GM19452 (cell line): ENCODE results near the gene ACAP1.
A peak's percentile ranks its signal among the peaks of the same experiment; 100 is the strongest.

Experiments
- ATAC-seq: cut with Tn5 transposase; IDR thresholded peaks from one replicate; pipeline ENCODE4 v1.9.1; 2021; ENCODE audit not compliant: unreplicated experiment

The ACAP1 gene

DNA sequence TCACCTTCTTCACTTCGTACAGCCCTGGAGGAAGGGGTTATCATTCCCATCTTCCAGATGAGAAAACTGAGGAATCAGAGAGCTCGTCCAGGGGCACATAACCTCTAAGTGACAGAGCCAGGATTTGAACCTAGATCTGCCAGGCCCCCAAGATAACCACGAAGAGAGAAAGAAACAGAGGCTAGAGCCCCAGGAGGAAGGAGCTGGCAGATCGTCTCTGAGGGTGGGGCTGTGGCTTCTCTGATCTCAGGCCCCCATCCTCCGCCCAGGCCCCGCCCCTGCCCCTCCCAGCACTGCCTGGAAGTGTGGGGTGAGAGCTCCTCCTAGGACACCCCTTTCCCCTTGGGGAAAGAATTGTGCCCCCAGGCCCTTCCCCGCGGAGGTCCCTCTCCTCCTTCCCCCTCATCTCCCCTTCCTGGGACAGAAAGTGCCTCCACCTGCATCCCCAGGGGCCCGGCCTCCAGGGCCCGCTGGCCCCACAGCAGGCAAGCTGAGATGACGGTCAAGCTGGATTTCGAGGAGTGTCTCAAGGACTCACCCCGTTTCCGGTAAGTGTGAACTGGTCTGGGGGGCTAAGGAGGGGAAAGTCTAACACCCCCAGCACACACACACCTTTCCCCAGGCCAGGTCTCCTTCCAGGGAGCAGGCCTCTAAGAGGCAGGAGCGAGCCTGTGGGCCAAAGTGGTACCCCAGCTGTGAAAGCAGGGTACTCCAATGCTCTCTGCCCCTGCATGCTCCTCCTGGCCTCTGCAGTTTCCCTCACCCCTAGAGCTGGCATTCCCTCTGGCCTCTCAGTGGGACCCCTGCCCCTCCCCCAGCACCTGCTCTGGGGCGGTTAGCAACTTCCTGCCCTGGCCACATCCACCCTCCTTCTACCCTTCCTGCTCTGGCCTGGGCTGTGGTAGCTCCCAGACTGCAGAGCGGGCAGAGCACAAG lies at the start of gene ACAP1:
Gene ACAP1, plus strand, starts transcription at position 290 of the 936 bp plus-strand sequence. Its CDS starts 206 bp downstream, at position 496.
- ATAC-seq: peak; percentile 57

- ATAC-seq: no peak
These were observed 46.9 kb upstream of the ACAP1 start for GRCh38 chr17:7289256-7290032.

DNA sequence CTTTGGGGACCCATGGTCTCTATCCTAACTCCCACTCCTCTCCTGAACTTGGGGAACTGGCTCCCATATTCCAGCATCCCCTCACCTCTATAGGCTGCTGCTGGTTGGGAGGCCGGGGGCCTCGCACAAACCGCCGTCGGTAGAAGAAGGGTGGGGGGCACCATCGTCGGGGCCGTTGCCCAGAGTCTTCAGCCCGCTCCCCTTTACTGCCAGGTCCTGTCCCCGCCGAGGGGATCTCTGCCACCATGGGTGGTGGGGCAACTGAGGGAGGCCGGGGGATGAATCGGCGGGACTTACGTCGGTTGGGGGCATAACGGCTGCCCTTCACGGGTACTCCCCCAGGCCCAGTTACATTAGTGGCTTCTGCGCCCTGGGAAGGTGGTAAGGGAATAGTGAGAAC lies 46.2 kb upstream of the ACAP1 start:
- ATAC-seq: no peak

DNA sequence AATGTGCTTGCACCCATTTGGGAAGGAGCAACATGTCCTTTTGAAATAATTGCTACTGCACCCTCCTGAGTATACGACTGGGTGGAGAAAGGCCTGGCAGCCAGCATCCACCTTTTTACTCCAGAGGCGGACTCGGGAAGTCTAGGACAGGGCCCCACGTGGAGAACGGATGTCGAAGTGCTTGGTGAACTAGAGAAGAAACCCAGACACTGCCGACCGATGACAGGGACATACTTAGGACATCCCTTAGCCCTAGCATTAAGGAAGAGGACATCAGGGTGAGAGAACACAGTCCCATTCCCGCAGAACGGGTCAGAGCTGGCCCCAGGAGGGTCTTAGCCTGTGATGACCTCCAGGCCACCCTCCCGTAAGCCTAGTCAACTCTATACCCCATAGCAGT lies 45.6 kb upstream of the ACAP1 start:
- no peak for ATAC-seq

GRCh38 chr17:7292194-7292593 lies 44.1 kb upstream of the ACAP1 start:
- ATAC-seq: no peak

DNA sequence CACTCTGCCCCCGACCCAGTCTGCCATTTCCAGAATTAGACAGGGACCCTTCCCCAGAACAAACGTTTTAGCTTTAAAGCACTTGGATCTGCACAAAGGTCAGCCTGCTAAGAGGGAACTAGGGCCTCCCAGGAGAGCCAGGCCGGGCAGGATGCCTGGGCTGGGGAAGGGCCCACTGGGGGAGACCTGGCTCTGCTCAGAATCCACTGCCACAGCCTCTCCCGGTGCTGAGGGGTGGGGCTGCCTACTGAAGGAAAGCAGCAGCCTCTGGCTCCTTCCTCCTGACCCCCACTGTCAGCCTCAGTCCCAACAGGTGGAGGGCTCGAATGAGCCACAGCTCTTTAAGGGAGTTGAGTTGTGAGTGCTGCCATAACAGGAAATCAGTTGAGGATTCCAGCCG lies 43.6 kb upstream of the ACAP1 start:
- no peak for ATAC-seq

- no peak for ATAC-seq
These were observed 43.2 kb upstream of the ACAP1 start for GRCh38 chr17:7293159-7293558.

- ATAC-seq: no peak
These were observed 42.3 kb upstream of the ACAP1 start for GRCh38 chr17:7293816-7294613.

DNA sequence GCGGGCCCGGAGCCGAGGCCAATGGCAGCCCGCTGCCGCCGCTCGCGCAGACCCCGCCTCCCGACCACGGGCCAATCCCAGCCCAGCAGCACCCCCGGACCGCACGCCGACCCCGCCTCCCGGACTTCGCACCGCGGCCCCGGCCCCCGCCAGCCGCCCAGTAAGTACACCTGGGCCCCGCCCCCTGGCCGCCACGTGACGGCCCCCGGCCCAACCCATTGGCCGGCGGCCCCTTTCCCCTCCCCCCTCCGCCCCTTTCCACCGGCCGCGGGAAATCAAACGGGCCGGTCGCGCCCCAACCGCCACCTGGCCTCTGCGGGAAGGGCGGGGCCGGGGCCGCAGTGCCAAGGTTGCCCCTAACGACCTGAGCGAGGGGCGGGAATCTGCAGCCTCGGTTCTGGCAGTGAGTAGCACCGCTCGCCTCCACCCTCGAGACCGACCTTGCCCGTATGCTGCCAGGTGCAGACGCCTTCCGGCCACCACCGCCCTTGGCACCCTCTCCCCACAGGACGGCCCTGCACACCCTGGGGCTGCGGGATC lies 41.6 kb upstream of the ACAP1 start, which contains the start of gene YBX2:
Gene YBX2, minus strand, starts transcription at position 26 of the 540 bp plus-strand sequence. CDS start 139 bp downstream, outside the sequence.
- no peak for ATAC-seq

DNA sequence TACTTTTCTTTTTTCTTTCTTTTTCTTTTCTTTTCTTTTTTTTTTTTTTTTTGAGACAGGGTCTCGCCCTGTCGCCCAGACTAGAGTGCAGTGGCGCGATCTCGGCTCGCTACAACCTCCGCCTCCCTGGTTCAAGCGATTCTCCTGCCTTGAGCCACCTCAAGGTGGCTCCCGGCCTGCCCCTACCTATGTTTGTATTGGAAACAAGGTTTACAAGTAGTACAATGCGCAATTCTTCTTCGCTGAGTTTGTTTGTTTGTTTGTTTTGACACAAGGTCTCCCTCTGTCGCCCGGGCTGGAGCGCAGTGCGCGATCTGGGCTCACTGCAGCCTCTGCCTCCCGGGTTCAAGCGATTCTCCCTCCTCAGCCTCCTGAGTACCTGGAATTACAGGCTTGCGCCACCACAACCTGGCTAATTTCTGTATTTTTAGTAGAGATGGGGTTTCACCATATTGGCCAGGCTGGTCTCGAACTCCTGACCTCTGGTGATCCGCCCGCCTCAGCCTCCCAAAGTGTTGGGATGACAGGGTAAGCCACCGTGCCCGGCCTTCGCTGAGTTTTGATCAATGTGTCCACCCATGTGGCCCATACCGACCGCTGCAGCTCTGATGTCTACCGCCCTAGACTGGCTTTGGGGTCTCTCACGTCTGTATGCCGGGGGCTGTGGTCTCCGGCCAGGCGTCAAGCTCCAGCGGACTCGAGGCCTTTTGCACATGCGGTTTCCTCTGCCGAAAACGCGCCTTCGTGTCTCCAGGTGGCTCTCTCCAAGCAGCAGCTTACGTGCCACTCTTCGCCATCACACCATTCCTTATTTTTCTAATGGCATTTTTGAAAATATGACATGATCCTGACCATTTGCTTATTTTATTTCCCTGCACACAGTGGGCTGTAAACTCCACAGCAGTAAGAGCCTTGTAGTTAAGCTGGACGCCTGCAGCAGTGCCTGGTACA lies 40.8 kb upstream of the ACAP1 start:
- no peak for ATAC-seq

DNA sequence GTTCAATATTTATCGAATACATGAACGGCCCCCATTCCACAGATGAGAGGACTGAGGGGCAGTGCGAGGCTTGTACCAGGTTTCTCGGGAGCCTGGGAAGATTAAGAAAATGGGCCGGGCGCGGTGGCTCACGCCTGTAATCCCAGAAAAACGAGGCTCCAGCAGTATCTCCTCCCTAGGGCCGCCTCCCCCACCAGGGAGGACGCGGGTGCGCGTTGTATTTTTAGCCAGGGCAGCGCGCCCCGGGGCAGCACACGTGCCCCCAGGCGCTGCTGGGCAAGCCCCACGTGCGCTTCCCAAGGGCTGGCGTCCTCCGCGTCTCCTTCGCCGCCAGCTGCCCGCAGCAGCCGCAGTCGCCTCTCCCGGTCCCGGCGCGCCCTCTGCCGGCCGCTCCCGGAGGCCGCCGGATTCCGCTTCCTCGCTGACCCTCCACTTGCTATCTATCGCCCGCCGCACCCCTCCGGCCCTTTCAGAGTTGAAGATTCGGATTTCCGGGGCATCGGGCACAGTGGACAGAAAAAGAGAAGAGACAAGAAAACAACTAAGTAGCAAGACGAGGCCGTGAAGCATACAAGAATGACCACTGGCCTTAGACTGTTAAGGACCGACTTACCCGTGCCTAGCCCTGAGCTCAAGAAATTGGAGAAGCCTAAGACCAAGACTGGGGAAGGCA lies 40.0 kb upstream of the ACAP1 start:
- ATAC-seq: no peak

DNA sequence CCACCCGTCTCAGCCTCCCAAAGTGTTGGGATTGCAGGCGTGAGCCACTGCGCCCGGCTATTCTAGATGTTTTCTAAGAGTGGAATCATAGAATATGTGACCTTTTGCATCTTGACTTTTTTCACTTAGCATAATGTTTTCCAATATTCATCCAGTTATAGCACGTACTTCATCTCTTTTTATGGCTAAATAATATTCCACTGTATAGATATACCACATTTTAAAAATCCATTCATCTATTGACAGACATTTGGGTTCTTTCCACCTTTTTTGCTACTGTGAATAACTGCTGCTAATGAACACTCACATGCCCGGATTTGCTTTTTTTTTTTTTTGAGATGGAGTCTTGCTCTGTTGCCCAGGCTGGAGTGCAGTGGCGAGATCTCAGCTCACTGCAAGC lies 32.1 kb upstream of the ACAP1 start:
- ATAC-seq: no peak

DNA sequence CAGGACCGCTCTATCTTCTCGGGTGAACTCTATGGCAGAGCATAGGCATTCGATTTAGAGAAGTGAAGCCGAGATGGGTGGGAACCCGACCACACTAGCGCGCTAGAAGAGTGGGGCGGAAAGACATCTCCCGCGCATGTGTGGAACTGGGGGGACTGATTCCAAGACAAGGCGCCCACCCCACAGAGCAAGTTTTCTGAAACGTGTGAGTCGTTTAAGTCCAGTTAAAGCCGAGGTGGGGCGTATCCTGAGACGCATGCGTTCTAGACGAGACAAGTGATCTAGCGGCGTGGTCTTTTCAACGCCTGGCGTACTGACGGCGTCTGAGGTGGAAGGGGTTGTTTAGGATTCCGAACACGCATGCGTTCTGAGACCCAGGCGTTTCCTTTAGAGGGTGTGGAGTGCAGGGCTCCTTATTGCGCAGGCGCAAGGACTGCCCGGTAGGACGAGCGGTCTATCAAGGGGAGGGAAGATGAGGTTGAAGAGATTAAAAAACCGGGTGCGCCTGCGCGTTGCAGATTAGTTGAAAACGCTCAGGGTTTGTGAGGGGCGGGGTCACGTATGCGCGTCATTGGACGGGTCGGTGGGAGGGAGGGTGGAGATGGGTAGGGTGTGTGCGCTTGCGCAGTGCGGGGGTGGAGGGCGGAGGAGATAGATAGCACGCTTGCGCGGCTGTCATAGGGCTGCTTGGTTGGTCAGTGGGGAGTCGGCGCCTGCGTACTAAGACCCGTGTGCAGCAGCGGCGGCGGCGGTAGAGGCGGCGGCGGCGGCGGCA lies 29.2 kb upstream of the ACAP1 start, which contains the start of gene EIF5A:
Gene EIF5A, plus strand, starts transcription at position 718 of the 775 bp plus-strand sequence. CDS start 2,008 bp downstream, outside the sequence.
- ATAC-seq: peak; percentile 73

DNA sequence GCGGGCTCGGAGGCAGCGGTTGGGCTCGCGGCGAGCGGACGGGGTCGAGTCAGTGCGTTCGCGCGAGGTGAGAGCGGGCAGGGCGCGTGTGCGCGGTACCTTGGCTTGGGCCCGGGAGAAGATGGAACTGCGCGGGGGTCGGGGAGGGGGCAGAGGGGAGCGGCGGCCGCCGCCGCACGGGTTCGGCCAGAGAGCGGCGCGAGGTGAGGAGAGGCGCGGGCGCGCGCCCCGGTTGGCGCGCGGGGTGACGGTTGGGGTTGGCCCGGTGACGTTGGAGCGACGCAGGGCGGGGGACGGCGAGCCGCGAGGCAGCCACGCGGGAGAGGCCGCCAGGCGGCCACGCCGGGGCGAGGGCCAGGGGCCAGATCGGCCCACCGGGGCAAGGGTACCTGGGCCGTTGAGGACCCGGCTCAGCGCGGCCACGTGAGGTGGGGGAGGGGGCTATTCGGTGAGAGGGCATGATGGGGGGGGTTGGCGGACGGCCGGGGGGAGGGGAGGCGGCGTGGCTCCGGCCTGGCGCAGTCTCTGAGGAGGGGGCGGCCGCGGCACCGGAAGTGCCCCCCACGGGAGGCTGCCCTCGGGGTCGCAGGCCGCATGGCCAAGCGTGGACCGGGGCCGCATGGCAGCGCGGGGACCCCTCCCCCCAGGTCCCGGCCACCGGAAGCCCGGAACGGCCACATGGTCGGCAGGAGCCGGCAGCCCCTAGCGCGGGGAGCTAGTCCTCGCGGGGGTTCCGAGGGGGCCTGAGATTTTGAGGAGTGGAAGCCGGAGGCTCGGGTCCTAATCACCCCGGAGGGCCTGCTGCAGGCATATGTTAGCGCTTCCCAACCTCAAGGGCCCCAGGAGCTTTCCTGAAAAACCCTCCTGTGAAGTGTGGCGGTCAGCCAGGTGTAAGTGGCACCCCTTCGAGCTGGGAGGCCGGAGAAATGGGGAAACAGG lies 28.4 kb upstream of the ACAP1 start:
- no peak for ATAC-seq

DNA sequence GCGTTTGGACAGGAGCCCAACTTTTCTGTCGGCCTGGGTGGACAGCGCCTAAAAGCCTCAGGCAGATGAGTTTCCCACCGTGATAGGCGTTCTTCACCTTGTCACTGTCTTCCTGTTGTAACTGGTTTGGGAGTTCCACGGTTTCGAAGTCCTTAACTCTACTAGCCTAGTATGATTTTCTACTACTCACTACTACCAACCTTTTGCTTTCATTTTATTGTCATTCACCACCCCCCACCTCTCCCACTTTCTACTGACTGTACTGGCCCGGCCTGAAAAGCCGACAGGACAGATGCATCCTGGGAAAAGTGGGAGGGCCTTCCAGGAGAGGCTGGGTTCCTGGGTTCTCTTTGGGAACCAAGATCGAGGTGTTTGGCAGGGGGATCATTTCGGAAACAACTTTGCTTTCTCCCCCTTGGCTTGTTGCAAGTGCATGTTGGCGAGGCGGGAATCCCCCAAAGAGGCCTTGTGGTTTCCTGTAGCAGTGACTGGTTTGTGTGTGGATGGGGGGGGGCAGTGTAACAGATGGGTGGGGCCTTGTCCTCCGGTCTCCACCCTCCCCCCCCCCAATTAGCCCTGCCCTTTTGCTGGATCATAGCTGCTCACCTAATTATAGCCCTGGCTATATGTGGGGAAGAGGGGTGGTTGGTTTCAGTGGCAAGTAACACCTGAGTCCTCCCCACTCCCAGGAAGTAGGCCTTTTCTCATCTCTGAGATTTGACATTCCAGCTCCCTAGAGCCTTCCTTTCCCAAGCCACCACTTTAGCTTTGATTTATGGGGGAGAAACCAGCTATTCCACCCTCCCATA lies 27.5 kb upstream of the ACAP1 start:
- no peak for ATAC-seq

GRCh38 chr17:7309628-7310027 lies 26.7 kb upstream of the ACAP1 start:
- no peak for ATAC-seq
